ENCODE results near the gene TRPM2.
"Not testable (repeated sequence)": the region's sequence is repeated elsewhere in the genome, so short reads cannot be mapped to it uniquely, and the experiment has no call there.

TRPM2 gene

DNA sequence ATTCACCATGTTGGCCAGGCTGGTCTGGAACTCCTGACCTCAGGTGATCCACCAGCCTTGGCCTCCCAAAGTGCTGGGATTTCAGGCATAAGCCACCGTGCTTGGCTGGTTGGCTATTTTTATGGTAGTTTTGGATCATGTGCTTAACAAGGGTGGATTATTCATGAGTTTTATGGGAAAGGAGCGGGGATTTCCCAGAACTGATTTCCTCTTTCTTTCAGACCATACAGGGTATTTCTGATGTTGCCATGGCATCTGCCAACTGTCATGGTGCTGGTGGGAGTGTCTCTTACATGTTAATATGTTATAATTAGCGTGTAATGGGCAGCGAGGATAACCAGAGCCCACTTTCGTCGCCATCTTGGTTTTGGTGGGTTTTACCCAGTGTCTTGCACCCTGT, 3.2 kb downstream of the TRPM2 start:
- TF ChIP-seq, protein P1, sequence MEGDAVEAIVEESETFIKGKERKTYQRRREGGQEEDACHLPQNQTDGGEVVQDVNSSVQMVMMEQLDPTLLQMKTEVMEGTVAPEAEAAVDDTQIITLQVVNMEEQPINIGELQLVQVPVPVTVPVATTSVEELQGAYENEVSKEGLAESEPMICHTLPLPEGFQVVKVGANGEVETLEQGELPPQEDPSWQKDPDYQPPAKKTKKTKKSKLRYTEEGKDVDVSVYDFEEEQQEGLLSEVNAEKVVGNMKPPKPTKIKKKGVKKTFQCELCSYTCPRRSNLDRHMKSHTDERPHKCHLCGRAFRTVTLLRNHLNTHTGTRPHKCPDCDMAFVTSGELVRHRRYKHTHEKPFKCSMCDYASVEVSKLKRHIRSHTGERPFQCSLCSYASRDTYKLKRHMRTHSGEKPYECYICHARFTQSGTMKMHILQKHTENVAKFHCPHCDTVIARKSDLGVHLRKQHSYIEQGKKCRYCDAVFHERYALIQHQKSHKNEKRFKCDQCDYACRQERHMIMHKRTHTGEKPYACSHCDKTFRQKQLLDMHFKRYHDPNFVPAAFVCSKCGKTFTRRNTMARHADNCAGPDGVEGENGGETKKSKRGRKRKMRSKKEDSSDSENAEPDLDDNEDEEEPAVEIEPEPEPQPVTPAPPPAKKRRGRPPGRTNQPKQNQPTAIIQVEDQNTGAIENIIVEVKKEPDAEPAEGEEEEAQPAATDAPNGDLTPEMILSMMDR (IDR thresholded peaks at IDR 0.05; ENCODE audit: low read length, missing control alignments), result no peak
- H3K4me3 ChIP-seq (replicated peaks; ENCODE audit: low read depth, low read length), result no peak overlapping the region
- no peak for DNase-seq (ENCODE audit: low read depth)

DNA sequence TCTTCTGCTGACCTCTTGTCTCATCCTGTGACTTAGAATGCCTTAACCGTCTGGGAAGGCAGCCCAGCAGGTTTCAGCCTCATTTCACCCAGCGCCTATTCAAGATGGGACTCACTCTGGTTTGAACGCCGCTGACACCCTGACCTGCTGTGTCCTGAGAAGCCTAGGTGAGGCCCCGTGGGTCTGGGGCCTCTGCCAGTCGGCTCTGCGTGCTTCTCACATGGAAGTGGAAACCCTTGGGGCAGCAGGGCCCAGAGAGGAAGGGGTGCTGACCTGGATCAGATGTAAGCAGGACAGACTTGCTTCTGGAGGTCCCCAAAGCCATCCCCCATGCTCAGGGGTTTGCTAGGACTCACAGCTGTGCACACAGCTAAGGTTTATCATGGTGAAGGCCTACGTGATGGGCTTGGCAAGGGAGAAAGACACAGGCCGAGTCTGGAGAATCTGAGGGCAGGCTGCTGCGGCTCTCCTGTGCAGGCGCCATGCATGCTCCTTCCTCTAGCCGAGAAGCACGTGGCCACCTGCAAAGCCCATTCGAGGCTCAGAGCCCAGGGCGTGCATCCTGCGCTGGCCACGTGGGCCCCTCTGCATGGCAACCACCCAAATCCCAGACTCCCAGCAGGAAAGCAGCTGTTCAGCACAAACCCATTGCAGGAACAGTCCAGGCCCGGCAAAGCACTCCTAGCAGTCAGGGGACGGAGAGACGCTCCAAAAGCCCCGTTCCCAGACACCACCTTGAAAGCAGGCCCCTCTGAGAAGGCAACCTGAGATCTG, 3.8 kb downstream of the TRPM2 start:
- no peak for DNase-seq (ENCODE audit: low read depth)
- H3K4me3 ChIP-seq (replicated peaks; ENCODE audit: low read depth, low read length), result no peak overlapping the region
- TF ChIP-seq, protein P1 (IDR thresholded peaks at IDR 0.05; ENCODE audit: low read length, missing control alignments), result no peak

DNA sequence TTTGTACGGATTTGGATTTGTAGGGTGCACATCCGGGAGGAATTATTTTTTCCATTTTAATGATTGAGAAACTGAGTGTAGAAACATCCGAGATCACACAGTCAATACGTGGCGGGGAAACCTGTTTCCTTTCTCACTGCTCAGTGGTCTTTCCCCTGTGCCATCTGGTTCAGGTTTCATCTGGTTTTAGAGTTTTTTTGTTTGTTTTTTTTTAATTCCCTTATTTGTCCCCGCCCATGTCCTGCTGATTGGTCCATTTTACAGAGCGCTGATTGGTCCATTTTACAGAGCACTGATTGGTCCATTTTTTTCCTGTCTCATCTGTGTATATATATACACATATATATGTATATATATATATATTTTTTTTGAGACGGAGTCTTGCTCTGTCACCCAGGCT, 6.0 kb downstream of the TRPM2 start:
- H3K4me3 ChIP-seq (replicated peaks; ENCODE audit: low read depth, low read length), result no peak overlapping the region
- no peak for DNase-seq (ENCODE audit: low read depth)
- TF ChIP-seq, protein P1 (IDR thresholded peaks at IDR 0.05; ENCODE audit: low read length, missing control alignments), result no peak

DNA sequence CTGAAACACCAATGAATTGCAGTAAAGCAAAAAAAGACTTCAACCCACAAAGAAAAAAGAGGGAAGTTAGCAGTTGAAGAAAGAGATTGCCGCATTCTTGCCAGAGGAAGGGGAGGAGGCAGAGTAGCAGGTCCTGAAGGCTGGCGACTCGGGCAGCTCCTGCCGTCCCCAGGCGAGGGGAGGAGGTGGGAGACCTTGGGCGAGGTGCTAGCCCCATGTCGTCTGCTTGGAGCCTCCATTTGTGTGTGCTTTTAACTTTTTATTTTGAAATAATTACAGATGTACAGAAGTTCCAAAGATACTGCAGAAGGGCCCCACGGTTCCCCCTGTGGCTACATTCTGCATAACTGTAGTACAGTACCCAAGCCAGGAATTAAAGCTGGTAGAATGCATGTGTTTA, 6.7 kb downstream of the TRPM2 start:
- TF ChIP-seq, protein P1 (IDR thresholded peaks at IDR 0.05; ENCODE audit: low read length, missing control alignments), result no peak
- no peak overlapping the region for H3K4me3 ChIP-seq (replicated peaks; ENCODE audit: low read depth, low read length)
- no peak for DNase-seq (ENCODE audit: low read depth)

DNA sequence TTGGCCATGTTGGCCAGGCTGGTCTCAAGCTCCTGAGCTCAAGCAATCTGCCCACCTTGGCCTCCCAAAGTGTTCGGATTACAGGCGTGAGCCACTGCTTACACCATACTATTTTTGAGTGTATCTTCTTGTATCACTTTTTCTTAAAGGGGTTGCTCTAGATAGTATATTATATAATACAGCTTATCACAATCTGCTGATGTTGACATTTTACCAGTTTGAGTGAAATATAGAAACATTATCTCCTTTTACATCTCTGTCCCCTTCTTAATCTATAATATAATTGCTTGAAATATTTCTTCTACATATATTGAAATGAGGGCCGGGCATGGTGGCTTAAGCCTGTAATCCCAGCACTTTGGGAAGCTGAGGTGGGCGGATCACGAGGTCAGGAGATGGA, 8.5 kb downstream of the TRPM2 start:
- not testable (repeated sequence) for H3K4me3 ChIP-seq (replicated peaks; ENCODE audit: low read depth, low read length); DNase-seq (ENCODE audit: low read depth)

DNA sequence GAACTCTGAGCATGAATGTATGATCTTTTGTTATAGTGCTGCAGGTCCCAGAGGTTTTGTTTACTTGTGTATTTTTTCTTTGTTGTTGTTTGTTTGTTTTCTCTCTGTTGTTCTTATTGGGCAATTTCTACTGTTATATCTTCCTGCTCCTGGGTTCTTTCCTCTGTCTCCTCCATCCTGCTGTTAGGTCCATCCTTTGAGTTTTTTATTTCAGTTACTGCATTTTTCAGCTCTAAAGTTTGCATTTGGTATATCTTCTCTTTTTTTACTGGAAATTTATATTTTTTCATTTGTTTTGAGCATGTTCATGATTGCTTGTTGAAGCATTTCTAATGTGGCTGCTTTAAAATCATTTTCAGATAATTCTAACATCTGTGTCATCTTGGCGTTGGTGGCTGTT, 9.9 kb downstream of the TRPM2 start:
- TF ChIP-seq, protein P1 (IDR thresholded peaks at IDR 0.05; ENCODE audit: low read length, missing control alignments), result no peak
- H3K4me3 ChIP-seq (replicated peaks; ENCODE audit: low read depth, low read length), result no peak overlapping the region
- DNase-seq (ENCODE audit: low read depth), result no peak

DNA sequence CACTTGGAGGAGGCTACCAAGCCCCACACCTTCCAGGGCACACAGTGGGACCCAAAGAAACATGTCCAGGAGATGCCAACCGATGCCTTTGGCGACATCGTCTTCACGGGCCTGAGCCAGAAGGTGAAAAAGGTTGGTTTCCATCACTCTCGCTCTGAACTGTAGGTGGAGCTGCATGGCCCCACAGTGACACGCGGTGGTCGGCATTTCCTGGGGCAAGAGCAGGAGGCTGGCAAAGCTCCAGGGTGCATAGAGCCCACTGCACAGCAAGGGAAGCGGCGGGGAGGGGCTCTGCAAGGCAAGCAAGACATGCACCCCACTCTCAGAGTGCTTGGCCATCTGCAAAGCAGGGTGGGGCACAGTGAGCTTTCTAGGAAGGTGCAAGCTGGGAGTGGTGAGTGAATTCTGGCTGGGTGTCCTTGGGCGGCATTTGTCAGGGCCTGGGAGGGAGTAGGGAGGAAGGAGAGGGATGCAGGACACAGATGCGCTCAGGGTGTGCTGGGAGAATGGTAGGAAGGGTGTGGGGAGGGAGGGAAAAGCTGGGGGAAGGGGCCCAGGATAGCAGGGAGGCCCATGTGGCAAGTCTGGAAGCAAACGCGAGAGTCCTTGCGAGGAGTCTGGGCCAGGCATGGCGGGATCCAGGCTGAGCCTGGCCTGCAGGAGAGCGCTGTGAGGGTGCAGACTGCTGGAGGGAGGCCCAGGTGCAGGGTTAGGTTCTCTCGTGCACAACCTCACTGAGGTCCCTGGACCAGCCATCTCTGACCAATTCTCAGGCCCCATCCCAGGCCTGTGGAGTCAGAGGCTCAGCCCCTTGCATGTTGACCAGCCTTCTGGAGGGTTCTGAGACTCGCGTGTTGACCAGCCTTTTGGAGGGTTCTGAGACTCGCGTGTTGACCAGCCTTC, 11.0 kb downstream of the TRPM2 start:
- H3K4me3 ChIP-seq (replicated peaks; ENCODE audit: low read depth, low read length), result no peak overlapping the region
- TF ChIP-seq, protein P1 (IDR thresholded peaks at IDR 0.05; ENCODE audit: low read length, missing control alignments), result no peak
- no peak for DNase-seq (ENCODE audit: low read depth)
